Prostate gland (tissue), 2 donors: ENCODE data around the gene KL.

Source experiments
- CTCF ChIP-seq, 4 experiments: fragments of 200-600 bp in 2 of 4; fragments of 450-650 bp in 2 of 4; sonication (generic) in 2 of 4; IDR thresholded peaks; 1 replicate in 3 of 4; 2 replicates in 1 of 4; pipeline ENCODE4 v1.5.1; 2016 to 2019; ENCODE audit warnings: antibody characterized with exemption in 4 of 4, mild to moderate bottlenecking in 2 of 4, moderate library complexity in 2 of 4
- POLR2AphosphoS5 ChIP-seq: sonication (generic); formaldehyde crosslinking; IDR thresholded peaks from one replicate; pipeline ENCODE4 v1.6.1; 2017; ENCODE audit warnings: antibody characterized with exemption

GRCh38 chr13:33040090-33040489 is 23.9 kb downstream of the KL start:
- no peak for TF ChIP-seq CTCF (IDR thresholded peaks at IDR 0.05)
- TF ChIP-seq POLR2AphosphoS5 = no peak
